GM19328 (cell line): ENCODE results near the gene SEPTIN2.
"Not testable (repeated sequence)": the region's sequence is repeated elsewhere in the genome, so short reads cannot be mapped to it uniquely, and the experiment has no call there.

Experiments used
- ATAC-seq: cut with Tn5 transposase; IDR thresholded peaks from one replicate; pipeline ENCODE4 v1.9.1; 2021; ENCODE audit warnings: mild to moderate bottlenecking, moderate library complexity; ENCODE audit not compliant: unreplicated experiment

The SEPTIN2 gene

DNA sequence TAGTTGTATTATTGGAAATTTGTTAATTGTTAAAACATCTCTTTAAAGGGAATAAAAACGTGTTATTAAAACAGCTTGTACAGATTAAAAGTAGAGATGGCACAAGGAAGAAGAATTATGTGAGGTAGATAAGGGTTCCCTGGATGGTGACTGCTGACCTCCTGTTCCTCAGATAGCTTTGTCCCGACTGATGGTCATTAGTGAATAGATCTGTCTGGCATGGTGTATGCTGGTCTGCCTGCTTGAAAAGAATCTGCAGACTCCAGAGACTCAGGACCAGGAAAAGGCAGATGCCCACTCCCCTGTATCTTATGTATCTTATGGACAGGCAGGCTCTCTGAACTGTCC lies 34.8 kb downstream of the SEPTIN2 start:
- ATAC-seq = no peak

DNA sequence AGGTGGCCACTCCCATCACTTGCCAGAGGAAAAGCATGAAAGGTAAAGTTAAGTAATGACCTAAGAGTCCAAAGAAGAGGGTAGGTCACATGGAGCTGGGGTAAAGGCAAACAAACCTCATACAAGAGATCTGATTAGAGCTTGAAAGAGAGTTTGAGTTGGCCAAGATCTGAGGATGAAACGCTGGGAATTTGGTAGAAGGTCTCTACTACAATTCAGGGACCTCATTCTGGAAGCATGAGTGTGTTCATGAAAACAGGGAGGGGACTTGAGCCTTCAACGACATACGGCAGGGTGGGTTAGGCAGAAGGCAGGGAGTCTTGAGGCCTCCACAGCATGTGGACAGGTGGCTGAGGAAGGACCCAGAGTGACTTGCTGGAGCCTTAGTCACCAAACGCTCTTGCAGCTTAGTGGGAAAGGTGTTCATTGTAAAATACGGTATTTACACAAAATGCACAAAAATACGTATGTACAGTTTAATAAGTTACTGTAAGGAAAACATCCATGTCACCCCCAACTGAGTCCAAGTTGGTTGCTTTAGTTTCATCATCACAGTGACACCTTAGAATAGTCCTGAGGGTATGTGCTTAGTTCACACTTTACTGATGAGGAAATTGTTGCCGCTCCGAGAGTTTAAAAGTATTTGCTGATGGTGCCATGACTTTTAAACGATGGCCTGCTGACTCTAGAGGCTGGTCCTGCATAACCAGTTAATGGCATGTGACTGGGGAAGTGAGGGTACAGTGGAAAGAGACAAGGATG lies 35.3 kb downstream of the SEPTIN2 start:
- no peak for ATAC-seq

DNA sequence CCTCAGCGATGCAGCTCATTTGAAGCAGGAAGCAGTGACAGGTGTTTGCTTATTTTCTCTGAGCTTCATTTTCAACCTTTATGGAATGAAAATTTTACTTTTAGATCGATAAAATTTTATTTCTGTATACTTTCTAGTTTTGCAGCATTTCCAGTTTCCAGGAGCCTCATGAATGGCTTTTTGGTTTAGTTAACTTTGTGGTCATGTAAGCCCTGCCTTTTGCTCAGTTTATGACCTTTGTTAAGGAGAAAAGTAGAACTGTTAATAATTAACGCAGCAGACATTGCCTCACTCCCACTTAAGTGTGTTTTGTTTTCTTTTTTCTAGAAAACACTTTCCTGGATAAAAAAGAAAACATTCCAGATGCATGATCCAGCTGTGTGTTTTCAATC lies 35.9 kb downstream of the SEPTIN2 start:
- ATAC-seq = no peak

DNA sequence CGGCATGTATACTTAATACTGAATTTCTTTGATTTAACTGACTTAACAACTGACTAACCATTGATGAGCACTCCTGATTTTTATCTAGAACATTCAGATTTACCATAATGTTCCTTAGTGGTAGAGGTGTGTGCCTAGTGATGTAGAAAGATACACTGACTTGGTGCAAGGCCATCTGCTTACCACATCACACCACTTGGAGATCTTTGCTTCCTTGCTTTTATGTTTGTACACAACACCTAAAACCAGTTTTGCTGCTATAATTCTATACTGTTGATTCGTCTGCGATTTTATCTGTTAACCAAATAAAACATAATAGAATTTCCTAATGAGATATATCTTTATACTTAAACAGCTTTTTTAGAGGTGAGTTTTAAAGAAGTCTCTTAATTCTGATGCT lies 36.5 kb downstream of the SEPTIN2 start:
- no peak for ATAC-seq

DNA sequence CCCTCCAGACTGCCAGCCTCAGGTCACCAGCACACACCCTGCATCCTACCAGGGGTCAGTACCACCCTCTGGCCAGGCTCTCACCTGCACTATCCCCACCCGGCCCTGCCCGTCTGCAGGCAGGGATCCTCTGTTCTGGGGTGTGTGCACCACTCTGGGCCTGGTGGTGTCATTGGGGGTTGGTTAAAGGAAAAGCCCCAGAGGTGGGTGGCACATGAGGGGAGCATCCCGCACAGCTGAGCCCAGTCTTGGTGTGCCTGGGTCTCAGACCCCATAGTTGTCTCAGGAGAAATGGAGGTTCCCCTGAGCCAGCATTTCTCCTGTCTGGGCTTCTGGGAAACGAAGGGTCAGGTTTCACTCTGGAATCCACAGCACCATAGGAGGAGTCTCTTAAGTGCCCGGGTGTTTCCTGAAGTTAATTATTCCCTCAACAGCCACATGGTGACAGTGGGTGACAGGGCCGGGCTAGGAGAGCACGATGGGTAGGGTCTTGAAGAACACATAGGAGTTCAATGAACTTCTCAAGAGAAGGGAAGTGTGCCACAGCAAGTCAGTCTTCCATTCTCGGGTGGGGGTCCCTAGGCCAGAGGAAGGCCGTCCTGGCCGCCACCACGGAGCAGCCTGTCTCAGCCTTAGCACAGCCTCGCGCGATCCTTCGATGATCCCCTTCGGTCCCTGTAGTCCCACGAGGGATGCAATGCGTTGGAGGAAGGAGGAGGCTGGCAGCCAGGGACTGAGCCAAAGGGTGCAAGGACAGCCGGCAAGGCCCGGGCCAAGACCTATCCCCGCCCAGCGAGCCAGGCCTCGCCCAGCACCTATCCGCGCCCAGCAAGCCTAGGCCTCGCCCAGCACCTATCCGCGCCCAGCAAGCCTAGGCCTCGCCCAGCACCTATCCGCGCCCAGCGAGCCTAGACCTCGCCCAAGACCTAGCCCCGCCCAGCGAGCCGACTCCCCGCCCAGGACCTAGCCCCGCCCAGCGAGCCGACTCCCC lies 39.2 kb downstream of the SEPTIN2 start:
- peak; percentile 33 for ATAC-seq

DNA sequence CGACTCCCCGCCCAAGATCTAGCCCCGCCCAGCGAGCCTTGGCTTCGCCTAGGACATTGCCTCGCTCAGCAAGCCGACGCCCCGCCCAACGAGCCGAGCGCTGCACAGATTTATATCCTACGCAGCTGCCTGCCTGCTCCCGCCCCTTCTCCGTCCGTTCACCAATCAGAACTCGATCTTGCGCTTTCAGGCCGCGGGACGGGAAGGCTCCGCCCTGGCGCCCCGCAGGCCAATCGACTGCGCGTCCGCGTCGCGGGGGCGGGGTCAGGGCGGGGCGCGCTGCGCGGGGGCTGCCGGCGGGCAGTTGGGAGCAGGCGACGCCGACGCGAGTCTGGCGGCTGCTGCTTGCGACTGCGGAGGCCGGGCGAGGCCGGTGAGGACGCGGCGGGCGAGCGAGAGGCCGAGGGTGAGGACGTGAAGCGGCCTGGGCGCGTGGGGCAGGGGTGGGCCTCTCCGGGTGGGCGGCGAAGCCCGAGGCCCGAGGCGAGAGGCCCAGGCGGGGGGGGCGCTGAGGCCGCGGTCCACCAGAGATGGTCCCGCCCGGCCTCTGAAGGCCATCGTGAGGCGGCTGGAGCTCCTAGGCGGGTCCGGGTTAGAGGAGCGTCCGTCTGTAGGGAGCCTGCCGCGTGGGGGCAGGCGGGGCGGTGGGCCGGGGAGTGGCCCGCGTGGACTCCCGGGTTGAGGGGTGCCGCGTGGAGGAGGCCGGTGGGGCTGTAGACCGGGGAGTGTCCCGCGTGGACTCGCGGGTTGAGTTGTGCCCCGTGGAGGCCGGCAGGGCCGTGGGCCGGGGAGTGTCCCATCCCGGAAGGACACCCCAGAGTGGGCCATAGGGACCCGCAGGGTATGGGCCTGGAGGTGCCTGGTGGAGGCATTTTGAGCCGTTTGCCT lies 40.5 kb downstream of the SEPTIN2 start, which contains the start of gene FARP2:
TSS of gene FARP2 (plus strand) at position 303 of the 888 bp plus-strand sequence. CDS start 16,823 bp downstream, outside the sequence.
- ATAC-seq = peak; percentile 76

DNA sequence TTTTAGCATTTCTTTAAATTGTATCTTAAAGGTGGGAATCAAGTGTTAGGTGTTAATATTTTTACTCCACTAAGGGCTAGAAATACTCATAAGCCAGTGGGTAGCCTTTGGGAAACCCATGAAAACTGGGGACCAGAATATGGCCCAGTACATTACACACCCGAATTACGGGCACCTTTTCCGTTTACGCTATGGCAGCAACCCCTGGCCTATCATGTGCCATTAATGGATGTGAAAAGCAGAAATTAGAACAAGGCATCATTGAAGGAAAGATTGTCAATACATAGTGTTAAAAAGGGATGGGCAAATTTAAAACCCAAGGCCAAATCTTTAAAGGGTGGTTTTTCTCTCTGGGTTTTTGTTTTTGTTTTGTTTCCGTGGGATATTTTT lies 41.1 kb downstream of the SEPTIN2 start:
- ATAC-seq = no peak

DNA sequence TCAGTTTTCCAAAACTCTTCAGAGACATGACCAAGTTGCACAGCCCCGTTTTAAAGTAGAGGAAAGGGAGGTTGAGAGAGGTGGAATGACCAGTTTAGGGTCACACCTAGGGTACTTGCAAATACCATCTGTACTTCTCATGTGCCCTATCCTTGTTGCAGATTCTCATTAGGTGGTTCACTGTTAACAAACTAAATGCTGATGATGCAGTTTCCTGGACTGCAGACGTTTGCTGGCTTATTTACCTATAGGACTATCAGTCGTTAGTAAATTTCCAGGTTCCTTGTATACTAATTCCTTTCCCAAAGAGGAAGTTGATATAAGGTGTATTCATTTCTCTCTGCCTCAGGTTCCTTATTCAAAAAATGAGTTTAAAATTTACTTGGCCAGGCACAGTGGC lies 41.8 kb downstream of the SEPTIN2 start:
- no peak for ATAC-seq

DNA sequence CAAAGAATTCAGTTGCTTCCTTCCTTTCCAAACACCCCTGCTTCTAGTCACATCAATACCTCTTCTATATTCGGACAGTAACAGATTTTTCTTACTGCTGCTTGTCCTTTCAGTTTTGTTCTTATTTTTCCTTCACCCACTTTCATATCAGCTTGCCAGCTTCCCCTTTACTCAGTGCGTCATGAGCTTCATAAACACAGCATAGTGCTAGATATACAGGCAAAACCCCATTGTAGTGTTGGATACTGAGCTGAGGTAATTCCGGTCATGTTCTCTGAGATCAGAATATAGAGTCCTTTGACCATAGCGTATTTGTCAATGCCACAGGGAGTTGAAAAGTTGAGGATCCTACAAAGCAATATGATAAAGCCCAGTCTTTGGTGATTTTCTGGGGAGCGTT lies 42.7 kb downstream of the SEPTIN2 start:
- no peak for ATAC-seq

DNA sequence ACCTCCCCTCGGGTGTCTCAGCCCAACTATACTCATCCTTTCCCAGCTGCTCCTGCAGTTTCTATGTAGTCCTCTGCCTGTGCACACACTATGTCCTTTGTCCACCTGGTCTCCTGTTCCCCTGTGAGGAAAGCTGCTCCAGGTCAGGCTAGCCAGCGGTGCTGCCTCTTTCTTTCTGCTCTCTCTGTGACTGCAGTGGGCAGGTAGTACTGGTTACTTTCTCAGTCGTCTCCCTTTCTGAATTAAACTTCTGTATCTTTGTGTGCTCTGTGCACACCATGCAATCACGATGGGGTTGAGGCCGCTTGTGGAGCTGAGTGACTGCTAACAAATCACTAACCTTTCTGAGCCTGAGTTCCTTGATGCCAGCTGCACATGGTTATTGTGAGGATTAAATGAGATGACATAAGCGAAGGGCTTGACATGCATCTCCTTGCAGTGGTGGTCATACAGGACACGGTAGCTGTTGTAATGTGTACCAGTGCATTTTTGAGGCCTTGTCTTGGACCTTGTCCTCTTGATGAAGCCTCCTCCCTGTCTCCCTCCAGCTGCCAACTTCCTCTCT lies 43.8 kb downstream of the SEPTIN2 start:
- ATAC-seq = no peak

DNA sequence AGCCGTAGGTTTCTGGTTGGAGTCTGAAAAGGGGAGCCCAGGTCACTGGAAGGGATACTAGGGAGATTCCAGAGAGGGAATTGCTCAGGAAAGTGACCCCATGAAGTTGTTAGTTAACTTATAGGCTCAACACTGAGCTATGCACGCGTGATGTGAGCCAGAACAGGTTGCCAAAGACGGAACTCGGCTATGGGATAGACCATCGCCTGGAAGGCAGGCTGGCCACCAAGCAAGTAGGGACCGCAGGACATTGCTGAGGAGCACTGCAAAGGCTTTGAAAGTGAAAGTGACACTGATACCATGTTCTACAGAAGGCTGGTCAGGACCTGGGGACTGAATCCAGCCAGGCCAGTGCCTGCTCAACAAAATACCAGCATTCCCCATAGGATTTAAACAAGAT lies 47.7 kb downstream of the SEPTIN2 start:
- ATAC-seq = no peak

DNA sequence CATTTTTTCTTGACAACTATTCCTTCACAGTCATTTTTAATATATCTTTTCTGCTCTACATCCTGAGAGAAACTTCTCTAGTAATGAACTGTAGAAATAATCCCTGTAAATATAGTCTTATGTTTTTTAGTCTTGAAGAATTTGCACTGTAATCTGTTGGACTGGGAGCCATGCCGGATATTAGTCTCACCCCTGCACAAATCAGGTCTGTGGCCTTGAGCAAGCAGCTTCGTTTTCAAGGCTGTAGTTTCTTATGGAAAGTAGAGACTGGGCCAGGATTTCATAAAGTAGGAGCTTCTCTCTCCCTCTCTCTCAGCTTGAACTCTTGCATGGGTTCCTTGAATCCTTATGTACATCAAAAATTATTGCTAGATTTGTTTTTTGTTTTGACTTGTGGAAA lies 49.1 kb downstream of the SEPTIN2 start:
- ATAC-seq = no peak

DNA sequence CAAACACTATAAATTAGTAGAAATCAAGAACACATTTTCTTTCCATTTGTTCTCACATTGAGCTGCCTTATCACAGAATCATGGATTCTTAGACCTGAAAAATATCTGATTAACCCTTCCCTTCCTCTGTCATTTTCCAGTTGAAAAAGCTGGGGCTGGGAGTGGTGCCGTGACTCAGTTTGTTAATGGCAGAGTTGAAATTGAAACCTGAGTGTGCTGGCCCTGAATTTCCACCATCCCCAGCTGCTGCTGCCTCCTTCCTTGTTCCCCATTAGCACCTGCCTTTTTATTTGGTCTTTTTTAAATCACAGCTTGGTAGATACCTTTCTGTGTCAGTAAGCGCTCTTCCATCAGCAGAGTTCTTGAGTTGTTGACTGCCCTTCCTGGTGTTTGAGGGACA lies 51.0 kb downstream of the SEPTIN2 start:
- ATAC-seq = no peak

DNA sequence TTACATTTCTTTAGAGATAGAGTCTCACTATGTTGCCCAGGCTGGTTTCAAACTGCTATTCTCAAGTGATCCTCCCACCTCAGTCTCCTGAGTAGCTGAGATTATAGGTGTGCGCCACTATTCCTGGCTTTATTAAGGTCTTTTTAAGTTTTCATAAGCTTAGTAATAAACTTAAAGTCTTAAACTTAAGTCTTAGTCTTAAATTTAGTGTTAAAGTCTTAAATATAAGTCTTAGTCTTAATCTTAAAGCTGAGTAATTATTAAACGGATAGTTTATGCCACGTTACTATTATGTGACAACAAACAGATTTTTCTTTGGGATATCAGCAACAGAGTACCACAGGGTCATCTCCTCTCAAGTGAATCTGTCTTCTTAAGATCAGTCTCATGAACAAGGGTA lies 52.9 kb downstream of the SEPTIN2 start:
- ATAC-seq = no peak

DNA sequence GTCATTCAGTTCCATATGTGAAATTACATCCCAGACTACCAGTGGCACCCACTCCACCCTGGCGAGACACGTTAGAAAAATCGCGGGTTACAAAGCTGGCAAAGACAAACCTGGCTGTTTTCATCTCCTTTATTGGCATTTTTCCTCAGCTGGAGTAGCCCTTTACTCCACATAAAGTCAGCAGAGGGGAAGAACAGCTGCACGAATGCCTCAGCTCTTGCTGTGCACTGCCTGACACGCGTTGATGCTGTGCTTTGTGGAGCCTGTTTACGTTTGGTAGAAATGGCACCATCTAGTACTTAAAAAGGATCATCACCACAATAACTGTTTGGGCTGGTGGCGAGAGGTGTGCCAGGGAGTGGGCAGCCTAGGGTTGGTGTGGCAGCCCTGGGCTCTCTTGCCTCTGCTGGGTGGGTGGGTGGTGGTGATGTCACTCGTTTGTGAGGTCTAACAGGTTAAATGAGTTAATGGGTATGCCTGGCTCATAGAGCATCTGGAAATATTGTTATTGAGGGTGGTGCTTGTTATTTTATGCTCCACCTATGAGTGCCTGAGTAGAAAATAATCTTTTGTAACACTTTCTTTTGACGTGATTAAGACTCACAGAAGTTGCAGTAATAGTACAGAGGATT lies 56.8 kb downstream of the SEPTIN2 start:
- no peak for ATAC-seq

DNA sequence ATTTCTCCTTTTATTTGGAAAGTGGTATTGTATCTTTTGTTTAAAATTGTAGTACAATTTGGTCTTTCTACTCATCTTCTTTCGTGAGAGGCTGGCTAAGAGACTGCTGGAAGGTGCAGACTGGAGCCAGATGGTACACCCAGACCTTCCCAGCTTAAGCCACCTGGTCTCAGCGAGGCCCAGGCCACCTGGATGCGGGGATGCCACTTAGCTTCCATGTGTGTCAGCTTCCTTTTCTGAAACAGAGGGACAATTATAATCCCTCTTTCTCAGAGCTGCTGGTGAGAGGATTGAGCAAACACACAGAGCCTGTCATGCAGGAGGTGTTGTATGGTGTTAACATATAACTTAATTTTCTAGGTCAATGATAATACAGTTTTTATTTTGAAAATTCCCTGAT lies 57.7 kb downstream of the SEPTIN2 start:
- ATAC-seq = no peak

DNA sequence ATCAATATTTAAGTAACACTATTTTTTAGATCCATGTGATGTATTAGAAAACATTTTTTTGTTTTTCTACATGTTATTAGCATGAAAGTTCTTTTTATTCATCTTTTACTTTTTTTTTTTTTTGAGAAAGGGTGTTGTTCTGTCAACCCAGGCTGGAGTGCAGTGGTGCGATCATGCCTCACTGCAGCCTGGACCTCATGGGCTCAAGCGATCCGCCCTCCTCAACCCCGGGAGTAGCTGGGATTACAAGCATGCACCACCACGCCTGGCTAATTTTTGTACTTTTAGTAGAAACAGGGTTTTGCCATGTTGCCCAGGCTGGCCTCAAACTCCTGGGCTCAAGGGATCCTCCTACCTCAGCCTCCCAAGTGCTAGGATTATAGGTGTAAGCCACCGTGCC lies 58.2 kb downstream of the SEPTIN2 start:
- not testable (repeated sequence) for ATAC-seq

DNA sequence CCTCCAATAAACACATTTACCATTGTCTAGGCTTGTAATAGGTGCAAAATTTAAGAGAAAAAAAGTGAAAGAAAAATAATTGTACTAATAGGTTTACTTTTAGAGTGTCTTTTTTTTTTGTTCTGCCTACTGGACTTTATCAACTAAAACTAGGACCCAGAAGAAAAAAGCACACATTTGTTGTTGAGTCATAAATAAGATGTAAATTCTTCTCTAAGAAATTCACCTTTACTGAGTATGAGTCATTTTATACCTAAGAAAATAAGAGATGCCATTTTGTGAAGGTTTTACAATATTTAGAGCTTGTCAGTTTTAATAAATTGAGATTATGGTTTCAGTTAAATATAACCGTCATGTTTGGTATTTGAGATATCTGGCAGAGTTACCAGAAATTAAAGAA lies 59.6 kb downstream of the SEPTIN2 start:
- ATAC-seq = no peak

DNA sequence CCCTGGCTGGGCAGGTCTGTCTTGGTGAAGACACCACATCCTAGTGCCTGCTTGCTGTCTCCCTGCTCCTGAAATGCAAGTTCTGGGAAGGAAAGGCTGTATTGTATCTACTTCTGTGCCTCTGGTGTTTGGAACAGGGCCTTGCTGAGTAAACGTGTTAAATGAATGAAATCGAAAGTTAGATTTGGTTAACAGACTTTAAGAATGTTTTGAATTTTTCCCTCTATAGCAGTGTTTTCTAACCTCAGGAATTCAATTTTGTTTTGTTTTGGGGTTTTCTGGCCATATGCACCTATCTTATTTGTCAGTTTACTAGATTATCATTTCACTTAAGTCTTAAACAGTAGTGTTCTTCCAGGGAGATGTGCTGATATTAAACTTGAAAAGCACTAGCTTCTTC lies 61.1 kb downstream of the SEPTIN2 start:
- ATAC-seq = no peak

DNA sequence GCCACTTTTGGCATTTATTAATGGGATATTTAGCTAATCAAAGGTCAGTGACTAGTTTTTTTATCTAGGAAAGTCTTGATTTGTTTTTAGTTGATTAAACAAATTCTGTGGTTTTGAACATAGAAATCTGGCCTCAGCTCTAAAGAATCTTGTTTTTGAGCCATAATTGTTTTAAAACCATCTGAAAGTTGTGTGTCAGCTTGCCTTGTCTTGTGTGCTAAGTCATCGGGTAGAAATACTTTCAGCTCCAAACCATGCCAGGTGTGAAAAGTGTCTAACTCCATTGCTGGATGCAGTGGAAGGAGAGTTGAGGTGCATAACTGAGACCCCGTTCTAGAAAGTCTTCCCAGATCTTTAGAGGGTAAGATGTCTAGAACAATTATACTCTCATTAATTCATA lies 63.1 kb downstream of the SEPTIN2 start:
- no peak for ATAC-seq
